GM12874 (cell line): ENCODE results near the gene FKBP5.

ENCODE experiments used
- TF ChIP-seq, protein P1 (sequence below): IDR thresholded peaks from 2 replicates; pipeline ENCODE4 v1.5.1; 2011; ENCODE audit warnings: low read depth, mild to moderate bottlenecking, control low read depth, low read length, moderate library complexity; ENCODE audit not compliant: insufficient read depth

FKBP5 gene

DNA sequence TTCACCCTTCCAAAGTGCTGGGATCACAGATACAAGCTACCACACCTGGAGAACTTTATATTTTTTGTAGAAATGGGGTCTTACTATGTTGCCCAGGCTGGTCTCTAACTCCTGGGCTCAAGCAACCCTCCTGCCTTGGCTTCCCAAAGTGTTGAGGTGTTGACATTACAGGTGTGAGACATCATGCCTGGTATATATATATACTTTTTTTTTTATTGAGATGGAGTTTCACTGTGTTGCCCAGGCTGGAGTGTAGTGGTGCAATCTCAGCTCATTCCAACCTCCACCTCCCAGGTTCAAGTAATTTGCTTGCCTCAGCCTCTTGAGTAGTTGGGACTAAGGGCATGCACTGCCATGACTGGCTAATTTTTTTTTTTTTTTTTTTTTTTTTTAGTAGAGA, 5.4 kb downstream of the FKBP5 start:
- TF ChIP-seq, protein P1, sequence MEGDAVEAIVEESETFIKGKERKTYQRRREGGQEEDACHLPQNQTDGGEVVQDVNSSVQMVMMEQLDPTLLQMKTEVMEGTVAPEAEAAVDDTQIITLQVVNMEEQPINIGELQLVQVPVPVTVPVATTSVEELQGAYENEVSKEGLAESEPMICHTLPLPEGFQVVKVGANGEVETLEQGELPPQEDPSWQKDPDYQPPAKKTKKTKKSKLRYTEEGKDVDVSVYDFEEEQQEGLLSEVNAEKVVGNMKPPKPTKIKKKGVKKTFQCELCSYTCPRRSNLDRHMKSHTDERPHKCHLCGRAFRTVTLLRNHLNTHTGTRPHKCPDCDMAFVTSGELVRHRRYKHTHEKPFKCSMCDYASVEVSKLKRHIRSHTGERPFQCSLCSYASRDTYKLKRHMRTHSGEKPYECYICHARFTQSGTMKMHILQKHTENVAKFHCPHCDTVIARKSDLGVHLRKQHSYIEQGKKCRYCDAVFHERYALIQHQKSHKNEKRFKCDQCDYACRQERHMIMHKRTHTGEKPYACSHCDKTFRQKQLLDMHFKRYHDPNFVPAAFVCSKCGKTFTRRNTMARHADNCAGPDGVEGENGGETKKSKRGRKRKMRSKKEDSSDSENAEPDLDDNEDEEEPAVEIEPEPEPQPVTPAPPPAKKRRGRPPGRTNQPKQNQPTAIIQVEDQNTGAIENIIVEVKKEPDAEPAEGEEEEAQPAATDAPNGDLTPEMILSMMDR: no peak

DNA sequence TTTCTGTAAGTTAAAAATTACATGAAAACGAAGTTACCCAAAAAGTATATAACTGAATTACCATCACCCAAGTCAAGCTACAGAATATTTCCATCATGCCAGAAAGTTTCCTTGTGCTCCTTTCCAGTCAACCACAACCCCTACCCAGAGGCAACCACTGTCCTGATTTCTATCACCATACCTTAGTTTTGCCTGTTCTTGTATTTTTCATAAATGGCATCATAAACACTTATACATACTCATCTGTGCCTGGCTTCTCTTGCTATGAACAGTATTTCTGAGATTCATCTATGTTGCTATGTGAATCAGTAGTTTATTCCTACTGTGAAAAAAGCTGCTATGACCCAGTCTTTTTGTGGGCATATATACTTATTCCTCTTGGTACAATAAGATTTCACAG, 7.4 kb downstream of the FKBP5 start:
- TF ChIP-seq, protein P1: no peak

DNA sequence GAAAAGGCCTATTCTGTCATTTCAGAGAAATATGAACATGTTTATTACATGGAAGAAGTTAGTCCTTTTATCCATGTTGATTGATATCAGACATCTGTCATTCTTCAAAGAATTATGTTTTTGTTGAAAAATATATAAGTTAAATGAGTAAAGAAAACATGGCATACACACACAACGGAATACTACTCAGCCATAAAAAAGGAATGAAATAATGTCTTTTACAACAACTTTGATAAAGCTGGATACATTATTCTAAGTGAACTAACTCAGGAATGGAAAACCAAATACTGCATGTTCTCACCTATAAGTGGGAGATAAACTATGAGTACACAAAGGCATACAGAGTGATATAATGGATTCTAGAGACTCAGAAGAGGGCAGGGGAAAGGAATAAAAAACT, 9.3 kb downstream of the FKBP5 start:
- TF ChIP-seq, protein P1: no peak

DNA sequence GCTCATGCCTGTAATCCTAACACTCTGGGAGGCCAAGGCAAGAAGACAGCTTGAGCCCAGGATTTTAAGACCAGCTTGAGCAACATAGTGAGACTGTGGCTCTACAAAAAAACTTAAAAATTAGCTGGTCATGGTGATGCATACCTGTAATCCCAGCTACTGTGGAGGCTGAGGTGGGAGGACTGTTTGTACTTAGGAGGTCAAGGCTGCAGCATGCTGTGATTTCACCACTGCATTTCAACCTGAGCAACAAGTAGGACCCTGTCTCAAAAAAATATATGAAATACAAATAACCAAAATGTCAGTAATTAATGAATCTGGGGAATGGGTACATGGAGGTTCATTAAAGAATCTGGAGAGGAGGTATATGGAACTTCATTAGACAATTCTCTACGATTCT, 9.9 kb downstream of the FKBP5 start:
- TF ChIP-seq, protein P1: no peak

DNA sequence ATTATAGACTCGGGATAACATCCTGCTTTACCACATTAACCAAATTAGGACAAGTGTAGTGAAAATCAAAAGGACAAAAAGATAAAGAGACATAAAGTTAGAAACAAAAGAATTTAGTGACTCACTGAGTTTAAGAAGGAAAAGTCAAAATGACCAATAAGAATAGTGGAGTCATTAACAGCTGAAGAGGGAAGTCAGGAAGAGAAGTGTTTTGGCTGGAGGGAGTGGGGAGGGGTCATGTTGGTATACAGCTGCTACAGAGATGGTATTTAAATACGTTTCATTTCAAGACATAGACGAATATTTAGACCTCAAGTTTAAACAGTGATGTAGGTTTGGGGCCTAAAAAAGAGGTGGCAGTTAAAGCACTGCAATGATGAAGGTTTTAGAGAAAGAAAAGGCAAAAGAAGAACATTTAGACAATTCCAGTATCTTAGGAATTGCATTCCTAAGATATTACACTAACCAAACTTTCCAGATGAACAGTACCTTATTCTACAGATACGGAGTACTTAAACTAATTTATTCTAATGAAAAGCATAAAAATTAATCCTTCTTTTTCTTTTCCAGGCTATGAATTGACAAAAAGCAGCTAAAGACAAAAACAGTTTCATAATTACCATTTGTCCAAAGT, 10.6 kb downstream of the FKBP5 start:
- TF ChIP-seq, protein P1: no peak

DNA sequence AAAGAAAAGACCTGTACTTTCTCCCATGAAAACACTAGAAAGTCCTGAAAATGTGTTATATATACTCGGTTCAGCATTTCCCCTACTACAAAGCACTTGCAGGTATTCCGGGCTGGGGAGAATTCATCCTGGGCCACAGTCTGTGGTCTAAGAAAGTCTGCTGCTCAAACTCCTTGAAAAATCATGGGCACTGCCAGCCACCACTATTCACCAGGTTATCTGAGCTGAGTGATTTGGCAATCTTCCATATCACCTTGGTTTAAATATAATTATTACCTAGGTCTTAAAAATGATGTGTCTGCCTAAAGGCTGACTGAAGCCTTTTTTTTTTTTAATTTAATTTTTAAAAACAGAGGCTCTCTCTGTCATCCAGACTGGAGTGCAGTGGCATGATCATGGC, 11.3 kb downstream of the FKBP5 start:
- TF ChIP-seq, protein P1: no peak

DNA sequence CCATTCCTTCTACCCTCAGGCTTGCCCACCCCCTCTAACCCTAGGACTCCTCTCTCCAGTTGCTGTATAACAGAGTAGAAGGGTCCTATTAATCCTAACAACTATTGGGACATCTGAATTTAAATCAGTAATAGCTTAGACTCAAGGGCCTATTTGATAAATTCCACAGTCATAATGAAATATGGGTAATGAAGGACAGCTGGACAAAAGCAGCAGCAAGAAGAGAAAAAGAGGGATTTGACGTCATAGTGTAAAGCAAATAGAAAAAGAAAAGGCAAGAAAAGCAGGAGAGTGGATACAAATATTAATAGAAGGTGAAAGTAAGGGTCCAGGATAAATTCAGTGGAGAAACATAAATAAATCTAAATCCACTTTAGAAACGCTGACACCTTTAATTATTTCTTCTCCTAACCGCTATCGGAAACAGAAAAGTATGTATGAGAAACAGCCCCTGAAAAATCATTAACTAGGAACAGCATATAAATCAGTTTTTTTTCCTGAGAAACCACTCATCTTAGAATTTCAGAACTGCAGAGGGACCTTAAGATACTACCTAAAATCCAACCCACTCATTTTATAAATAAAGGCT, 12.8 kb downstream of the FKBP5 start:
- TF ChIP-seq, protein P1: no peak
